NCI-H446 (cell line): ENCODE measurements around the gene LRRC3C.

Experiments
- DNase-seq, 2 experiments: peaks; one replicate each; lab custom pipeline; 2025; lab: John Stamatoyannopoulos, UW

The LRRC3C gene

GRCh38 chr17:39949028-39949427 is 21.5 kb downstream of the LRRC3C start:
- no peak for DNase-seq

- no peak for DNase-seq
These were observed 23.4 kb downstream of the LRRC3C start for GRCh38 chr17:39950871-39951348.

- no peak for DNase-seq
These were observed 24.6 kb downstream of the LRRC3C start for GRCh38 chr17:39951924-39952679.

- peak; percentile 87 to 96 for DNase-seq
These were observed 25.3 kb downstream of the LRRC3C start for GRCh38 chr17:39952680-39953470.

- no peak for DNase-seq
These were observed 25.9 kb downstream of the LRRC3C start for GRCh38 chr17:39953471-39953888.

- no peak for DNase-seq
These were observed 27.3 kb downstream of the LRRC3C start for GRCh38 chr17:39954876-39955275.

- DNase-seq: no peak
These were observed 28.2 kb downstream of the LRRC3C start for GRCh38 chr17:39955726-39956225.

- DNase-seq: no peak
These were observed 33.1 kb downstream of the LRRC3C start for GRCh38 chr17:39960524-39961041.

- DNase-seq: no peak
These were observed 35.2 kb downstream of the LRRC3C start, which contains the start of gene GSDMA for GRCh38 chr17:39962642-39963220. Gene GSDMA (plus strand): TSS chr17:39963004. CDS start chr17:39965688, 2,684 bp downstream.

GRCh38 chr17:39963829-39964228 is 36.3 kb downstream of the LRRC3C start:
- DNase-seq: no peak

- DNase-seq: no peak
These were observed 37.6 kb downstream of the LRRC3C start for GRCh38 chr17:39965017-39965699.

- no peak for DNase-seq
These were observed 39.2 kb downstream of the LRRC3C start for GRCh38 chr17:39966771-39967170.

GRCh38 chr17:39968761-39969160 is 41.2 kb downstream of the LRRC3C start:
- no peak for DNase-seq

GRCh38 chr17:39969375-39969774 is 41.8 kb downstream of the LRRC3C start:
- DNase-seq: no peak

- DNase-seq: no peak
These were observed 42.7 kb downstream of the LRRC3C start for GRCh38 chr17:39970157-39970692.

- DNase-seq: no peak
These were observed 43.6 kb downstream of the LRRC3C start for GRCh38 chr17:39971076-39971603.

- DNase-seq: no peak
These were observed 44.7 kb downstream of the LRRC3C start for GRCh38 chr17:39972271-39972670.

- no peak for DNase-seq
These were observed 46.0 kb downstream of the LRRC3C start for GRCh38 chr17:39973496-39973895.

GRCh38 chr17:39974433-39974832 is 46.9 kb downstream of the LRRC3C start:
- DNase-seq: no peak

- DNase-seq: no peak
These were observed 48.3 kb downstream of the LRRC3C start for GRCh38 chr17:39975801-39976200.
